Parathyroid adenoma (tissue), 2 donors: ENCODE measurements around the gene CYBA.
"Not testable (repeated sequence)": the region's sequence is repeated elsewhere in the genome, so short reads cannot be mapped to it uniquely, and the experiment has no call there.

Source experiments
- H2AFZ ChIP-seq: fragments of 300-600 bp; sonication (generic); one replicate; pipeline ENCODE4 v1.7.0; 2017; ENCODE audit warnings: antibody characterized with exemption, mild to moderate bottlenecking
- H3K27ac ChIP-seq: fragments of 300-600 bp; sonication (generic); one replicate; pipeline ENCODE4 v1.7.0; 2017
- H3K27me3 ChIP-seq: fragments of 300-600 bp; sonication (generic); one replicate; pipeline ENCODE4 v1.7.0; 2017; ENCODE audit warnings: low read length; ENCODE audit not compliant: control insufficient read depth, insufficient read depth
- H3K36me3 ChIP-seq: fragments of 300-600 bp; sonication (generic); one replicate; pipeline ENCODE4 v1.7.0; 2017; ENCODE audit warnings: low read length; ENCODE audit not compliant: control insufficient read depth, insufficient read depth
- H3K4me1 ChIP-seq: fragments of 300-600 bp; sonication (generic); one replicate; pipeline ENCODE4 v1.7.0; 2017; ENCODE audit warnings: control low read depth
- H3K4me2 ChIP-seq: fragments of 300-600 bp; sonication (generic); one replicate; pipeline ENCODE4 v1.7.0; 2017; ENCODE audit warnings: low read length
- H3K4me3 ChIP-seq: fragments of 300-600 bp; sonication (generic); one replicate; pipeline ENCODE4 v1.7.0; 2017; ENCODE audit warnings: low read depth, low read length
- H3K79me2 ChIP-seq: fragments of 300-600 bp; sonication (generic); one replicate; pipeline ENCODE4 v1.7.0; 2017; ENCODE audit warnings: control low read depth
- H3K9ac ChIP-seq: fragments of 300-600 bp; sonication (generic); one replicate; pipeline ENCODE4 v1.7.0; 2017; ENCODE audit warnings: mild to moderate bottlenecking
- H3K9me3 ChIP-seq: fragments of 300-600 bp; sonication (generic); one replicate; pipeline ENCODE4 v1.7.0; 2017; ENCODE audit warnings: low read length; ENCODE audit not compliant: control insufficient read depth
- CTCF ChIP-seq: fragments of 300-600 bp; sonication (generic); IDR thresholded peaks from one replicate; pipeline ENCODE4 v1.7.0; 2017; ENCODE audit warnings: antibody characterized with exemption, mild to moderate bottlenecking
- donor health status: primary hyperparathyroidism.

CYBA gene

GRCh38 chr16:88672776-88673175 lies 21.9 kb upstream of the CYBA start:
- Histone ChIP-seq H3K27ac (no peak overlapping the region), H3K79me2 (no peaks in the 10 kb centered on the region), H3K4me3 (no peak overlapping the region), H3K9me3 (no peaks in the 10 kb centered on the region), H3K9ac (no peak overlapping the region), H3K4me1 (no peaks in the 10 kb centered on the region), H3K36me3 (no peaks in the 10 kb centered on the region), H2AFZ (no peak overlapping the region), H3K27me3 (no peaks in the 10 kb centered on the region), H3K4me2 (no peak overlapping the region)
- no peak for TF ChIP-seq CTCF

- TF ChIP-seq CTCF: no peak
- H3K27ac ChIP-seq: no peak overlapping the region
- no peaks in the 10 kb centered on the region for H3K9me3 ChIP-seq
- H3K4me2 ChIP-seq: no peak overlapping the region
- H3K79me2 ChIP-seq: no peaks in the 10 kb centered on the region
- no peaks in the 10 kb centered on the region for H3K27me3 ChIP-seq
- H2AFZ ChIP-seq: no peak overlapping the region
- no peaks in the 10 kb centered on the region for H3K4me1 ChIP-seq
- H3K36me3 ChIP-seq: no peaks in the 10 kb centered on the region
- no peak overlapping the region for H3K9ac ChIP-seq
- H3K4me3 ChIP-seq: no peak overlapping the region
Observed at GRCh38 chr16:88671806-88672205, 21.0 kb upstream of the CYBA start.

GRCh38 chr16:88669980-88670379 lies 19.1 kb upstream of the CYBA start:
- H3K9ac ChIP-seq: no peak overlapping the region
- no peak overlapping the region for H3K4me2 ChIP-seq
- no peaks in the 10 kb centered on the region for H3K27me3 ChIP-seq
- no peak overlapping the region for H3K27ac ChIP-seq
- no peak for TF ChIP-seq CTCF
- H3K4me1 ChIP-seq: no peaks in the 10 kb centered on the region
- no peak overlapping the region for H2AFZ ChIP-seq
- no peaks in the 10 kb centered on the region for H3K79me2 ChIP-seq
- H3K9me3 ChIP-seq: no peaks in the 10 kb centered on the region
- no peak overlapping the region for H3K4me3 ChIP-seq
- no peaks in the 10 kb centered on the region for H3K36me3 ChIP-seq

- H3K27me3 ChIP-seq, H3K79me2 ChIP-seq, H2AFZ ChIP-seq, H3K4me3 ChIP-seq, H3K9me3 ChIP-seq, H3K4me1 ChIP-seq, H3K27ac ChIP-seq, H3K9ac ChIP-seq, H3K36me3 ChIP-seq, H3K4me2 ChIP-seq: not testable (repeated sequence)
Observed at GRCh38 chr16:88669493-88669892, 18.6 kb upstream of the CYBA start.

GRCh38 chr16:88667461-88667860 lies 16.6 kb upstream of the CYBA start:
- no peak overlapping the region for H3K27ac ChIP-seq
- H3K36me3 ChIP-seq: no peaks in the 10 kb centered on the region
- TF ChIP-seq CTCF: no peak
- H3K4me3 ChIP-seq: no peak overlapping the region
- H2AFZ ChIP-seq: no peak overlapping the region
- H3K4me2 ChIP-seq: no peak overlapping the region
- H3K9ac ChIP-seq: no peak overlapping the region
- no peaks in the 10 kb centered on the region for H3K27me3 ChIP-seq
- peaks cover 4% of the 10 kb centered on the region for H3K4me1 ChIP-seq
- H3K9me3 ChIP-seq: no peaks in the 10 kb centered on the region
- no peaks in the 10 kb centered on the region for H3K79me2 ChIP-seq
